Astrocyte of the spinal cord (primary cell): ENCODE data around the gene EEA1.

ENCODE experiments used
- DNase-seq: peaks from one replicate; pipeline ENCODE4 v3.0.0; 2011; ENCODE audit warnings: low read depth, low spot score
- H3K4me3 ChIP-seq: 2 replicates; pipeline ENCODE4 v1.5.1; 2011; ENCODE audit warnings: low read depth, mild to moderate bottlenecking, low read length, moderate library complexity
- CTCF ChIP-seq: IDR thresholded peaks from 2 replicates; pipeline ENCODE4 v1.5.1; 2012; ENCODE audit warnings: low read depth, mild to moderate bottlenecking, low read length, inconsistent platforms
- in situ Hi-C: cut with HindIII; loops from 2 replicates; pipeline ENCODE4 v1.10.0; 2017; ENCODE audit warnings: low sequenced_read_pairs

The EEA1 gene

DNA sequence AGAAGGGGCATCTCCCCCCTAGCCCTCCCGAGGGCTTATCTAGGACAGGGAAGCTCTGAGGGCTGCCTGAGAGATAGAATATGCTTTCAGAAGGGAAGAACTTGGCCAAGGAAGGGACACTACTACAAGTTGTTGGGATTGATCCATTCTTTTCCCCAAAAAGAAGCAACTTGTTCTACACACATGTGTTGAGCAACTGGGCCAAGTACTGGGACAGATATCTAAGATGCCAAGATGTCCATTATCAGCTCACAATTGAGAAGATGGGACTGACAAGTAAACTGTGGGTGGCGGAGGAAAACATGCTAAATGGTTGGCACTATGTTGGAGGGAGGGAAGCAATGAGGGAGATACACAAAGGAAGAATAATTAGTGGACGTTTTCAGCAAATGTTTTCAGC lies 195.4 kb downstream of the EEA1 start:
- TF ChIP-seq CTCF, result no peak

GRCh38 chr12:92733181-92733580 lies 195.9 kb downstream of the EEA1 start:
- TF ChIP-seq CTCF, result no peak
- in situ Hi-C loops, result no loop called here
- DNase-seq, result no peak

More for the DNA sequence above, 195.4 kb downstream of the EEA1 start:
- DNase-seq, result no peak
- in situ Hi-C loops, result no loop called here
- no peak overlapping the region for H3K4me3 ChIP-seq

GRCh38 chr12:92732716-92733115 lies 196.4 kb downstream of the EEA1 start:
- no peak for DNase-seq
- in situ Hi-C loops, result no loop called here
- TF ChIP-seq CTCF, result no peak
- H3K4me3 ChIP-seq, result no peak overlapping the region

More at GRCh38 chr12:92733181-92733580, 195.9 kb downstream of the EEA1 start:
- no peak overlapping the region for H3K4me3 ChIP-seq

DNA sequence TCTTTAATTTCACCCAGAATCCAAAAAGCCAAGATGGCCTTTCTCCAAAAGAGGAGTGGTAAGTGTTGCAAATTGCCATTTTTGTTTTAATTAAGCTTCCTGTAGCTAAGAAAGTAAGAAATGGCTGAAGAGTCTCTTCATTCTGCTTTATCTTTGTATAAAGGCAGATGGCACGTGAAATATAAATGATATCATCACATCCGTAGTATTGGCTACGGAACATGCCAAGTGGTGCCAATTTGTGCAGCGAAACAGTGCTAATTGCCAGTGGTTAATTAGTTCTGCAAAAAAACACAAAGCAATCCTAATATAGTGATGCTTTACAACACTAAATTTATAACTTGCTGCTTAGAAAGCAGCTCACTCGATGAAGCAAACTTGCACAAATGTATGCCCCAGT lies 196.9 kb downstream of the EEA1 start:
- no peak overlapping the region for H3K4me3 ChIP-seq
- no peak for TF ChIP-seq CTCF
- in situ Hi-C loops, result no loop called here
- no peak for DNase-seq

GRCh38 chr12:92730758-92731157 lies 198.3 kb downstream of the EEA1 start:
- no peak for DNase-seq
- no peak overlapping the region for H3K4me3 ChIP-seq
- no peak for TF ChIP-seq CTCF
- in situ Hi-C loops, result no loop called here

DNA sequence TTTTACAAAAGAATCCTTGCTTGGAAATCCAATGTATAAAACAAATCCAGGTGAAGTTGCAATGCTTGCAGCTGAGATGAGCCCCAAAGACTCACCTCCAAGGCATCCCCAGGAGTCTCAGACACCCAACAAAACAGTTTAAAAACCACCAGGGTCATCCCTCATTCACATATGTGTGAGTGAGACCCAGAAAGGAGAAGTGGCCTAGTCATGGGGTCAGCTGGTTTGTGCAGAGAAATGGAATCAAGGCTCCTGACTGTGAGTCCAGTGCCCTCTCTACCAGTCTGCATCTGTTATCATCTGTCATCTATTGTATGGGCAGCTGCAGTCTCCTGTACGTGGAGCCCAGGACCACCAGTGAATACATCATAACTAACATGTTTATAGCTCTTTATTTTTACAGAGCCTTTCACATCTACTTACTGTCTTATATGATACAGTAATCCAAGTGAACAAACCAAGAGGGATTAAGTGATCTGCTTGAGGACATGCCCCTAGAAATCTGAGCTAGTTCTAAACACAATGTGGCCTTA lies 199.3 kb downstream of the EEA1 start:
- no peak overlapping the region for H3K4me3 ChIP-seq
- TF ChIP-seq CTCF, result no peak
- in situ Hi-C loops, result no loop called here
- DNase-seq, result no peak

GRCh38 chr12:92726850-92727249 lies 202.2 kb downstream of the EEA1 start:
- in situ Hi-C loops, result no loop called here
- no peak for TF ChIP-seq CTCF
- H3K4me3 ChIP-seq, result no peak overlapping the region
- no peak for DNase-seq
